CD4-positive, alpha-beta T cell treated with Interleukin-17A for 1 hour (primary cell): ENCODE data around the gene SFI1.
A peak's percentile ranks its signal among the peaks of the same experiment; 100 is the strongest.
"Not testable (repeated sequence)": the region's sequence is repeated elsewhere in the genome, so short reads cannot be mapped to it uniquely, and the experiment has no call there.

Experiments
- DNase-seq: peaks from one replicate; pipeline ENCODE4 v3.0.0-alpha.2; 2020

SFI1 gene

GRCh38 chr22:31493355-31493754 lies 3.0 kb upstream of the SFI1 start:
- not testable (repeated sequence) for DNase-seq

DNA sequence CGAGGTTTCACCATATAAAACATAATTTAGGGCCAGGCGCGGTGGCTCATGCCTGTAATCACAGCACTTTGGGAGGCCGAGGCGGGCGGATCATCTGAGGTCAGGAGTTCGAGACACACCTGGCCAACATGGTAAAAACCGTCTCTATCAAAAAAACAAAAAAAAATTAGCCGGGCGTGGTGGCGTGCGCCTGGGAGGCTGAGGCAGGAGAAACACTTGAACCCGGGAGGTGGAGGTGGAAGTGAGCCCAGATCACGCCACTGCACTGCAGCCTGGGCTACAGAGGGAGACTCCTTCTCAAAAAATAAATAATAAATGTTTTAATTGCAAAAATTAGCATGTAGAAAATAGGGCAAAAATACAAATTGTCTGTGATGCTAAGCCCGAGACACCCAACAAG lies 993 bp upstream of the SFI1 start:
- DNase-seq: no peak

DNA sequence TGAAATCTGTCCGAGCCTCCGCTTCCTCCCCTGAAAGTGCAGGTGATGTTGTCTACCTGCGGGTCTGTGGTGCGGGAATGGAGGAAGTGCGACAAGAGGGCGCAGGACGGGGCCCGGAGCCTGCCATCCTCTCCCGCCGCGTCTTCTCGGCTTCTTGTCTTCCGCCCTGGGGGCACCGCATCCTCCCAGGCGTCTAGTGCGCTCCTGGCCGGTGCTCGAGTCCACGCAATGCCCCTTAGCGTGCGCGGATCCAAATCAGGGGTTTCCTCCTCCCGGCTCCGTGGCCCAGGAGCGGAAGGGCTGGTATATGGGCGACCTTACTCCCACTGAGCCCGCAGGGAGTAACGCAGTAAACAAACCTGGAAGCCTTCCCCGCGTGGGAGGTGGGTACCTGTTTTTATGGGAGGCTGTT lies 405 bp downstream of the SFI1 start:
- DNase-seq: no peak

- DNase-seq: peak; percentile 61
Measured at GRCh38 chr22:31497148-31497938, 1.0 kb downstream of the SFI1 start.

GRCh38 chr22:31501738-31502137 lies 5.4 kb downstream of the SFI1 start:
- no peak for DNase-seq

DNA sequence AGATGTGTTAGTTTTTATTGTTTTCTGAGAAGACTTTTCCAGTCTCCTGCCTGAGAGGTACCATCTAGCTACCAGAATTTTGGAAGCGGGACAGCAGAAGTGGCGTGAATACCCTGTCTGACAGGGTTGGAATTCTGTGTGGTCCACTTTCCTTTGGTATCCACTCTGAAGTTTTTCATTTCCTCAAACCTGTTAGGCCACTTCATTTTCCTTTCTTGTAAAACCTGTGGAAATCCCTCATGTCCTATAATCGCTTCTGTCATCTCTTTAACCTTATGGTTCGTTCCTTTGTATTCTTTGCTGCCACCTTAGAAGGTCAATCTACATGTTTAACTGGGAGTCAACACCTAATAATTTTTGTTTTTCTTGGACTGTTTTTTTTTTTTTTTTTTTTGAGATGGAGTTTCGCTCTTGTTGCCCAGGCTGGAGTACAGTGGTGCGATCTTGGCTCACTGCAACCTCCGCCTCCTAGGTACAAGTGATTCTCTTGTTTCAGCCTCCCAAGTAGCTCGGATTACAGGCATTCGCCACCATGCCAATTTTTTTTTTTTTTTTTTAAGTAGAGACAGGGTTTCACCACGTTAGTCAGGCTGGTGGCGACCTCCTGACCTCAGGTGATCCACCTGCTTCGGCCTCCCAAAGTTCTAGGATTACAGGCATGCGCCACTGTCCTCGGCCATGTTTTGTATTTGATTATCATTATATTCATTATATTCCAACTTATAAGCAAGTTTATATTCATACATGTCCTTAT lies 7.1 kb downstream of the SFI1 start:
- DNase-seq: no peak

GRCh38 chr22:31504282-31504681 lies 7.9 kb downstream of the SFI1 start:
- DNase-seq: no peak

GRCh38 chr22:31507517-31507916 lies 11.2 kb downstream of the SFI1 start:
- not testable (repeated sequence) for DNase-seq

DNA sequence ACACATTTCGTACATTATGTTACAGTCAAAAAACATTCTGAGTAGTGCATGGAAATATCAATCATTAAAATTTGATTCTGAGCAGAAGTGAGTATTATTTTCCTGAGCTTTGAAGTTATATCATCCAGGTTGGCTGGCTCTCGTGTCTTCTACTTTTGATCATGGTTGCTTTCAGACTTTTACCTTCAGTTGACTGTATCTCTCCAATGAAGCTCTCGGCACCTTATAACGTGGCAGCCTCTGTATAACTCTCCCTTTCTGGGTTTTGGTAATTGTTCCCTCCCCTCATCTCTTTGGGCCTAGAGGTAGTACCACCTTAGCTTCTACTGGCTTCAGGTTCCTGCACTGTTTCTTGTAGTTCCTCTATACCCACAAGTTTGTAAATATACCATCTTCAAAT lies 12.2 kb downstream of the SFI1 start:
- DNase-seq: no peak

GRCh38 chr22:31509061-31509762 lies 12.9 kb downstream of the SFI1 start:
- no peak for DNase-seq

- no peak for DNase-seq
Measured at GRCh38 chr22:31520051-31520450, 23.7 kb downstream of the SFI1 start.

DNA sequence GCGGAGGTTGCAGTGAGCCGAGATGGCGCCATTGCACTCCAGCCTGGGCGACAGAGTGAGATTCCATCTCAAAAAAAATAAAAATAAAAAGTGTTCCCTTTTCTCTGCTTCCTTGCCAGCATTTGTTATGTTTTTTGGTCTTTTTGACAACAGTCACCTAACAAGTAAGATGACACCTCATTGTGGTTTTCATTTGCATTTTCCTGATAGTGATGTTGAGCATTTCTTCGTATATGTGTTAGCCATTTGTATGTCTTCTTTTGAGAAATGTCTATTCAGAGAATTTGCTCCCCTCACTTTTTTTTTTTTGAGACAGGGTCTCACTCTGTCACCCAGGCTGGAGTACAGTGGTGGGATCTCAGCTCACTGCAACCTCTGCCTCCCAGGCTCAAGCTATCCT lies 27.8 kb downstream of the SFI1 start:
- DNase-seq: peak; percentile 21

DNA sequence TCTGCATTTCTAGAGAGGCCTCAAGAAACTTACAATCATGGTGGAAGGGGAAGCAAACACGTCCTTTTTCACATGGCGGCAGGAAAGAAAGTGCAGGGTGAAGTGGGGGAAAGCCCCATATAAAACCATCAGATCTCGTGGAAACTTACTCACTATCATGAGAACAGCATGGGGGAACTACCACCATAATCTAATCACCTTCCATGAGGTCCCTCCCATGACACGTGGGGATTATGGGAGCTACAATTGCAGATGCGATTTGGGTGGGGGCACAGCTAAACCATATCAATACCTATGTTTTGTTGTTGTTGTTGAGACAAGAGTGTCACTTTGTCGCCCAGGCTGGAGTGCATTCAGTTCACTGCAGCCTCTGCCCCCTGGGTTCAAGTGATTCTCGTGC lies 29.9 kb downstream of the SFI1 start:
- peak; percentile 8 for DNase-seq

GRCh38 chr22:31530823-31531195 lies 34.5 kb downstream of the SFI1 start:
- DNase-seq: no peak

DNA sequence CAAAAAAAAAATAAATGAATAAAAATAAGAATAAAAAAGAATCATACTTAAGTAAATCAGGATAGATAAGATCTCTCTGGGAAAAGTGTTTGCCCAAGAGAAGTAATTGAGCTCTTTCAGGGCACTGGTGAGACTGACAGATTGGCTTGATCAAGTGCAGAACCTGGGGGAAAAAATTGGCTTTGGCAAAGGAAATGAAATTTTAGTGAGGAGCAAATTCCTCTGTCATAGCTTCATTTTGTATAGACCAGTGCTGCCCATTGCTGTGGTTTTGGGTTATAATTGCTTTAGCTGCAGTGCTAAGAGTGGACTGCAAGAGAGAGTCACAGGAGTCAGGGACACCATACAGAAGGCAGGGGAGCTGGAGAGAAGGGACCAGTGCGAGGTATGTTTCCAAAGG lies 35.7 kb downstream of the SFI1 start:
- DNase-seq: no peak

DNA sequence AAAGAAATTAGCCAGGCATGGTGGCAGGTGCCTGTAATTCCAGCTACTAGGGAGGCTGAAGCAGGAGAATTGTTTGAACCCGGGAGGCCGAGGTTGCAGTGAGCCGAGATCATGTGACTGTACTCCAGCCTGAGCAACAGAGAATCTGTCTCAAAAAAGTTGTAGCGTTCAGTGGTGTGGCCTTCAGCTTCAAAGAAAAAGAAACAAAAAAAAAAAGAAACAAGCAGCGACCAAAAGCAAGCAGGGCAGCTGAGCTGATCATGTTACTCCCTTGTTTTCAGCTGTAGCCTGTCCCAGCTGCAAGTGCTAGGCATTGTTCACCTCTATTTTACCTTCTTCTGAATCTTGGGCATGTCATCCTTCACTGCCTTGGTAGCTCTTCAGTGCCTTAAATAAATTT lies 37.0 kb downstream of the SFI1 start:
- no peak for DNase-seq

GRCh38 chr22:31537019-31537535 lies 40.7 kb downstream of the SFI1 start:
- DNase-seq: peak; percentile 31

DNA sequence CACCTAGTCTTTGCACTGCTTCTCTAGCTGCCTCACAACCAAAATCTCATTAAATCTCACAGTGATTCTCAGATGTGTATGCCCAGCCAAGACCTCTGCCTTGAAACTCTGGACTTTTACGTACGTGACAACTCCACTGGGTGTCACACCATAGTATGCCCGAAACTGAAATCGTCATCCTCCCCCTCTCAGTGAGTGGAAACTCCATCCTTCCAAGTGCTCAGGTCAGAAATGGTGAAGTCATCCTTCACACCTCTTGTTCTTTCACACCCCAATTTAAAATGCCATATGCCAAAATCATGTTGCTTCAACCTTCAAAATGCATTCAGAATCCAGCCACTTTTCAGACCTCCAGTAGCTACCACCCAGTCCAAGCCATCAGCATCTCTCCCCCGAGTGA lies 42.5 kb downstream of the SFI1 start:
- no peak for DNase-seq

DNA sequence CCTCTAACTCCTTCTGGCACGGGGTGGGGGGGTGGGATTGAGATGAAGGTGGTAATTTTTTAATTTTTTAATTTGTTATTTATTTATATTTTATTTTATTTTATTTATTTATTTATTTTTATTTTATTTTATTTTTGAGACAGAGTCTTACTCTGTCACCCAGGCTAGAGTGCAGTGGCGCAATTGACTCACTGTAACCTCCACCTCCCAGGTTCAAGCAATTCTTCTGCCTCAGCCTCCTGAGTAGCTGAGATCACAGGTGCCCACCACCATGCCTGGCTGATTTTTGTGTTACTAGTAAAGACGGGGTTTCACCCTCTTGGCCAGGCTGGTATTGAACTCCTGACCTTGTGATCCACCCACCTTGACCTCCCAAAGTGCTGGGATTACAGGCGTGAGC lies 43.8 kb downstream of the SFI1 start:
- DNase-seq: not testable (repeated sequence)

DNA sequence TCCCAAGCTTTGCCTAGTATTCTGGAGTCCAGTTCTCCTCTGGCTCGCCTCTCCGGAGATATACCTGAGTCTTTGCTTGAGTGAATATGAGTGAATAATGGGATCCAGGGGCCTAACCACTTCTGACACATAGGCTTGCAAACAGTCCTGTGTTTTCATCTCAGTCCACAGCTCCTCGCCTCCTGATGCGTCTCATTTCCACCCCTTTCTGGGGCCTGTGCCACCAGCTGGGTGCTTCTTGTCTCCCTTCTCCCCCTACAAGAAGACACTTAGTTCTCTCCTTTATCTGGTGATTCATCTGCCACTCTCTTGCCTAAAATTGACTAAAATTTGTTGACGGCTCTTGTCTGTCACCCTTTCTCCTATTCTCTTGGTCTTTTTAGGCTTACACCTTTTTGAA lies 44.6 kb downstream of the SFI1 start:
- no peak for DNase-seq

GRCh38 chr22:31544481-31545480 lies 48.4 kb downstream of the SFI1 start:
- no peak for DNase-seq

- no peak for DNase-seq
Measured at GRCh38 chr22:31550871-31551370, 54.6 kb downstream of the SFI1 start.
